Activated T-helper 17 cell treated with anti-CD3 and anti-CD28 coated beads, Interleukin-2, amount 50 U/mL, for 72 hours (primary cell): ENCODE measurements around the gene ASB13. TPM values are rescaled to one million over a fixed set of nuclear protein-coding genes. Genes with fewer than 3 reads are reported as not detected.
A peak's percentile ranks its signal among the peaks of the same experiment; 100 is the strongest.

ENCODE experiments used
- ATAC-seq: fragments of 150-1000 bp; cut with Tn5 transposase; replicated peaks from 2 replicates; pipeline ENCODE4 v1.10.0; 2021; ENCODE audit warnings: mild to moderate bottlenecking, moderate library complexity
- H3K27ac Mint-ChIP-seq: one replicate; pipeline ENCODE4 v1.8.0; 2022; ENCODE audit warnings: mixed read lengths
- H3K27me3 Mint-ChIP-seq: one replicate; pipeline ENCODE4 v1.8.0; 2022; ENCODE audit warnings: mixed read lengths
- H3K36me3 Mint-ChIP-seq: one replicate; pipeline ENCODE4 v1.8.0; 2022; ENCODE audit warnings: low read depth, mild to moderate bottlenecking, mixed read lengths
- H3K4me1 Mint-ChIP-seq: one replicate; pipeline ENCODE4 v1.8.0; 2022; ENCODE audit warnings: mixed read lengths
- H3K4me3 Mint-ChIP-seq: one replicate; pipeline ENCODE4 v1.8.0; 2022; ENCODE audit warnings: mild to moderate bottlenecking, mixed read lengths
- H3K9me3 Mint-ChIP-seq: one replicate; pipeline ENCODE4 v1.8.0; 2022; ENCODE audit warnings: mixed read lengths
- total RNA-seq, 2 donors: library from RNA; stranded (reverse); gene quantifications; one replicate each; pipeline ENCODE4 v1.2.3, GENCODE V29; 2022

The ASB13 gene
- total RNA-seq, 2 donors from 2014 or later, result 3.5 to 6.8 TPM

- ATAC-seq, result peak; percentile 80
These were observed 18.0 kb upstream of the ASB13 start, which contains the start of gene TASOR2 for GRCh38 chr10:5684318-5684970. Gene TASOR2, plus strand, starts transcription at chr10:5684838. Its CDS starts 35,805 bp downstream, at chr10:5720643.

GRCh38 chr10:5683065-5683464, 16.7 kb upstream of the ASB13 start:
- Mint-ChIP-seq H3K27me3 (peaks cover 10% of the 10 kb centered on the region), H3K4me1 (peaks cover 19% of the 10 kb centered on the region), H3K27ac (peak overlapping the region; percentile 76), H3K36me3 (peaks cover 24% of the 10 kb centered on the region), H3K9me3 (no peaks in the 10 kb centered on the region), H3K4me3 (peak overlapping the region; percentile 60)
- ATAC-seq, result peak; percentile 12

More at GRCh38 chr10:5684318-5684970, 18.0 kb upstream of the ASB13 start, which contains the start of gene TASOR2:
- peak within 1 kb of the TSS; percentile 96 for H3K4me3 Mint-ChIP-seq
- no peaks in the 10 kb centered on the region for H3K9me3 Mint-ChIP-seq
- H3K27me3 Mint-ChIP-seq, result no peaks in the 10 kb centered on the region
- H3K4me1 Mint-ChIP-seq, result peaks cover 25% of the 10 kb centered on the region
- H3K36me3 Mint-ChIP-seq, result peaks cover 32% of the 10 kb centered on the region
- H3K27ac Mint-ChIP-seq, result peak within 1 kb of the TSS; percentile 94

GRCh38 chr10:5681930-5682329, 15.5 kb upstream of the ASB13 start:
- H3K27ac Mint-ChIP-seq, result no peak overlapping the region

GRCh38 chr10:5679606-5680005, 13.2 kb upstream of the ASB13 start:
- H3K27me3 Mint-ChIP-seq, result peaks cover 21% of the 10 kb centered on the region
- H3K27ac Mint-ChIP-seq, result no peak overlapping the region
- H3K4me1 Mint-ChIP-seq, result peaks cover 10% of the 10 kb centered on the region
- H3K4me3 Mint-ChIP-seq, result no peak overlapping the region
- H3K9me3 Mint-ChIP-seq, result no peaks in the 10 kb centered on the region
- peaks cover 6% of the 10 kb centered on the region for H3K36me3 Mint-ChIP-seq
- ATAC-seq, result no peak

More at GRCh38 chr10:5681930-5682329, 15.5 kb upstream of the ASB13 start:
- Mint-ChIP-seq H3K9me3 (no peaks in the 10 kb centered on the region), H3K4me3 (peak overlapping the region; percentile 60), H3K27me3 (peaks cover 18% of the 10 kb centered on the region), H3K4me1 (peaks cover 10% of the 10 kb centered on the region), H3K36me3 (peaks cover 16% of the 10 kb centered on the region)
- no peak for ATAC-seq

GRCh38 chr10:5679037-5679435, 12.6 kb upstream of the ASB13 start:
- no peak overlapping the region for H3K27ac Mint-ChIP-seq
- peaks cover 10% of the 10 kb centered on the region for H3K4me1 Mint-ChIP-seq
- H3K4me3 Mint-ChIP-seq, result no peak overlapping the region
- H3K27me3 Mint-ChIP-seq, result peaks cover 21% of the 10 kb centered on the region
- ATAC-seq, result no peak
- H3K9me3 Mint-ChIP-seq, result no peaks in the 10 kb centered on the region
- H3K36me3 Mint-ChIP-seq, result peaks cover under 1% of the 10 kb centered on the region

- no peaks in the 10 kb centered on the region for H3K9me3 Mint-ChIP-seq
- H3K4me3 Mint-ChIP-seq, result no peak overlapping the region
These were observed 12.1 kb upstream of the ASB13 start for GRCh38 chr10:5678397-5679036.

GRCh38 chr10:5670662-5671375, 4.4 kb upstream of the ASB13 start:
- Mint-ChIP-seq H3K36me3 (no peaks in the 10 kb centered on the region), H3K27me3 (no peaks in the 10 kb centered on the region), H3K9me3 (no peaks in the 10 kb centered on the region), H3K4me3 (no peak overlapping the region), H3K27ac (no peak overlapping the region), H3K4me1 (peaks cover 5% of the 10 kb centered on the region)
- no peak for ATAC-seq

More at GRCh38 chr10:5678397-5679036, 12.1 kb upstream of the ASB13 start:
- H3K27ac Mint-ChIP-seq, result no peak overlapping the region
- ATAC-seq, result no peak
- peaks cover 10% of the 10 kb centered on the region for H3K4me1 Mint-ChIP-seq
- no peaks in the 10 kb centered on the region for H3K36me3 Mint-ChIP-seq
- peaks cover 21% of the 10 kb centered on the region for H3K27me3 Mint-ChIP-seq

- no peak overlapping the region for H3K4me3 Mint-ChIP-seq
- no peak overlapping the region for H3K27ac Mint-ChIP-seq
- no peaks in the 10 kb centered on the region for H3K36me3 Mint-ChIP-seq
- no peak for ATAC-seq
- peaks cover 10% of the 10 kb centered on the region for H3K4me1 Mint-ChIP-seq
- no peaks in the 10 kb centered on the region for H3K27me3 Mint-ChIP-seq
- H3K9me3 Mint-ChIP-seq, result no peaks in the 10 kb centered on the region
These were observed 3.2 kb upstream of the ASB13 start for GRCh38 chr10:5669604-5670003.

GRCh38 chr10:5668429-5668828, 2.0 kb upstream of the ASB13 start:
- Mint-ChIP-seq H3K27ac (no peak overlapping the region), H3K4me1 (peaks cover 10% of the 10 kb centered on the region), H3K27me3 (no peaks in the 10 kb centered on the region), H3K36me3 (no peaks in the 10 kb centered on the region), H3K9me3 (no peaks in the 10 kb centered on the region), H3K4me3 (no peak overlapping the region)
- ATAC-seq, result no peak

GRCh38 chr10:5666841-5667630, 641 bp upstream of the ASB13 start:
- H3K27me3 Mint-ChIP-seq, result no peaks in the 10 kb centered on the region
- H3K4me3 Mint-ChIP-seq, result peak overlapping the region; percentile 95
- peaks cover 10% of the 10 kb centered on the region for H3K4me1 Mint-ChIP-seq
- no peak for ATAC-seq
- peak overlapping the region; percentile 56 for H3K27ac Mint-ChIP-seq
- H3K9me3 Mint-ChIP-seq, result no peaks in the 10 kb centered on the region
- no peaks in the 10 kb centered on the region for H3K36me3 Mint-ChIP-seq

GRCh38 chr10:5665373-5666007, 905 bp downstream of the ASB13 start:
- H3K9me3 Mint-ChIP-seq, result no peaks in the 10 kb centered on the region
- peak overlapping the region; percentile 65 for H3K4me3 Mint-ChIP-seq
- no peaks in the 10 kb centered on the region for H3K27me3 Mint-ChIP-seq
- H3K4me1 Mint-ChIP-seq, result peaks cover 16% of the 10 kb centered on the region
- peak; percentile 3 for ATAC-seq
- H3K36me3 Mint-ChIP-seq, result no peaks in the 10 kb centered on the region
- H3K27ac Mint-ChIP-seq, result no peak overlapping the region

- Mint-ChIP-seq H3K4me1 (peaks cover 29% of the 10 kb centered on the region), H3K27me3 (no peaks in the 10 kb centered on the region), H3K4me3 (no peak overlapping the region), H3K27ac (no peak overlapping the region), H3K36me3 (no peaks in the 10 kb centered on the region), H3K9me3 (no peaks in the 10 kb centered on the region)
- ATAC-seq, result no peak
These were observed 2.5 kb downstream of the ASB13 start for GRCh38 chr10:5663692-5664427.
